GM13976 (cell line): Measurements from ENCODE around the gene KCND3.

Source experiments
- DNase-seq: peaks from one replicate; pipeline ENCODE4 v3.0.0; 2012; ENCODE audit warnings: low spot score
- in situ Hi-C: fragments of 300-500 bp; cut with MboI; formaldehyde crosslinking; loops from one replicate; pipeline ENCODE4 v1.12.0; 2022; ENCODE audit warnings: low sequenced_read_pairs, mixed read lengths, inconsistent platforms; ENCODE audit not compliant: unreplicated experiment
- TF ChIP-seq, protein P1 (sequence below): IDR thresholded peaks from 2 replicates; pipeline ENCODE4 v1.5.1; 2012; ENCODE audit warnings: borderline replicate concordance, mild to moderate bottlenecking; ENCODE audit not compliant: insufficient read depth; ENCODE audit errors: extremely low read depth, missing control alignments, control extremely low read depth

The KCND3 gene

GRCh38 chr1:111739194-111739924 is 250.1 kb downstream of the KCND3 start, which contains the start of gene INKA2:
Gene INKA2 (minus strand): TSS chr1:111739395. CDS start chr1:111739242, 153 bp downstream.
- TF ChIP-seq, protein P1, sequence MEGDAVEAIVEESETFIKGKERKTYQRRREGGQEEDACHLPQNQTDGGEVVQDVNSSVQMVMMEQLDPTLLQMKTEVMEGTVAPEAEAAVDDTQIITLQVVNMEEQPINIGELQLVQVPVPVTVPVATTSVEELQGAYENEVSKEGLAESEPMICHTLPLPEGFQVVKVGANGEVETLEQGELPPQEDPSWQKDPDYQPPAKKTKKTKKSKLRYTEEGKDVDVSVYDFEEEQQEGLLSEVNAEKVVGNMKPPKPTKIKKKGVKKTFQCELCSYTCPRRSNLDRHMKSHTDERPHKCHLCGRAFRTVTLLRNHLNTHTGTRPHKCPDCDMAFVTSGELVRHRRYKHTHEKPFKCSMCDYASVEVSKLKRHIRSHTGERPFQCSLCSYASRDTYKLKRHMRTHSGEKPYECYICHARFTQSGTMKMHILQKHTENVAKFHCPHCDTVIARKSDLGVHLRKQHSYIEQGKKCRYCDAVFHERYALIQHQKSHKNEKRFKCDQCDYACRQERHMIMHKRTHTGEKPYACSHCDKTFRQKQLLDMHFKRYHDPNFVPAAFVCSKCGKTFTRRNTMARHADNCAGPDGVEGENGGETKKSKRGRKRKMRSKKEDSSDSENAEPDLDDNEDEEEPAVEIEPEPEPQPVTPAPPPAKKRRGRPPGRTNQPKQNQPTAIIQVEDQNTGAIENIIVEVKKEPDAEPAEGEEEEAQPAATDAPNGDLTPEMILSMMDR = no peak
- DNase-seq = peak; percentile 94
- in situ Hi-C loops = no loop called here

- in situ Hi-C loops = no loop called here
- TF ChIP-seq, protein P1 = no peak
- peak; percentile 62 for DNase-seq
These were observed 250.9 kb downstream of the KCND3 start for GRCh38 chr1:111738436-111739193.

DNA sequence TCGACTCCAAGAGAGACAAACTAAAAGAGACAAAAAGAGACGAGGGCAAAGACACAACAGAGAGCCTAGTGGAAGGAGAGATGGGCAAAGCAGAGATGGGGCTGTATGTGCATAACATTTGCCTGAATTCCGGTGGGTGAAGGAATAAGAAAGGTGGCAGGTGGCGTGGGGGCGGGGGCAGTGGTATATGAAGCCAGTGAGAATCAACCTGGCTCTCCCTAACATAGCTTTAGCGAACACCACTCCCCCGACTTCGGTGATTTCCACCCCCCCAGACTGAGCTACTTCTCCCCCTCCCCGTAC is 251.4 kb downstream of the KCND3 start:
- DNase-seq = no peak
- TF ChIP-seq, protein P1 = no peak
- in situ Hi-C loops = no loop called here

GRCh38 chr1:111737216-111738132 is 252.0 kb downstream of the KCND3 start:
- DNase-seq = no peak
- in situ Hi-C loops = no loop called here
- TF ChIP-seq, protein P1 = no peak

DNA sequence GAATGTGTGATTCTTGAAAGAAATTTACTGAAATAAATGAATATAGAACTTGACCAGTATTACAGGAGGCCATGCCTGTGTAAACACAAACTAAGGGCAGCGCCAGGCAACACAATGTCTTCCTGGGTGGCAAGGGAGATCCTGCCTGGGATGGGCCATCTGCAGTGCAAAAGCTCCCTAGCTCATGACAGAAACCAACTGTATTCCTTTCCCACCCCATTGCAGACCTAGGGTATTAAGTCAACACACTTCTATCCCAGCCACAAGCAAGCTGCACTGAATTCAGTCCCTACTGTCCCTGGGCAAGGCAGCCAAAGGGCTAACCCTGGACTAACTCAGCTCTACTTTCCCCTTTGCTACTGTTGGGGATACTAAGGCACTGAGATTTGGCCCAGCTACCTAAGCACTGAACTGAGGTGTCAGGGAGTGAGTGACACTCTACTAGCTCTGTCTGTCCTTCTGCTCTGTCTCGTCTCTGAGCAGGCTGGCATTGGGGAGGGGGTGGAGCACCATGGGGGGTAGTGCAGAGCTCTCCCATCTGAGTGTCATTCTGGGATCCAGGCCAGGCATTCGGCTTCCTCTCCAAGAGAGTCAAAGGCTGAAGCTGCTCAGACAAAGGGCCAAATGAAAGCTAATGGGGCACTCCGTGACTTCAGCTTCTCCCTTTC is 252.8 kb downstream of the KCND3 start:
- TF ChIP-seq, protein P1 = no peak
- in situ Hi-C loops = no loop called here
- no peak for DNase-seq
